ENCODE measurements around the gene AURKAIP1. TPM values are rescaled to one million over a fixed set of nuclear protein-coding genes. Genes with fewer than 3 reads are reported as not detected.

The AURKAIP1 gene
- total and polyA plus RNA-seq, 9 of the 15 experiments (the other 6 are each of a cell fraction or from before 2014, with no cell fraction given) = 7.8 to 478 (median 92.0) TPM

DNA sequence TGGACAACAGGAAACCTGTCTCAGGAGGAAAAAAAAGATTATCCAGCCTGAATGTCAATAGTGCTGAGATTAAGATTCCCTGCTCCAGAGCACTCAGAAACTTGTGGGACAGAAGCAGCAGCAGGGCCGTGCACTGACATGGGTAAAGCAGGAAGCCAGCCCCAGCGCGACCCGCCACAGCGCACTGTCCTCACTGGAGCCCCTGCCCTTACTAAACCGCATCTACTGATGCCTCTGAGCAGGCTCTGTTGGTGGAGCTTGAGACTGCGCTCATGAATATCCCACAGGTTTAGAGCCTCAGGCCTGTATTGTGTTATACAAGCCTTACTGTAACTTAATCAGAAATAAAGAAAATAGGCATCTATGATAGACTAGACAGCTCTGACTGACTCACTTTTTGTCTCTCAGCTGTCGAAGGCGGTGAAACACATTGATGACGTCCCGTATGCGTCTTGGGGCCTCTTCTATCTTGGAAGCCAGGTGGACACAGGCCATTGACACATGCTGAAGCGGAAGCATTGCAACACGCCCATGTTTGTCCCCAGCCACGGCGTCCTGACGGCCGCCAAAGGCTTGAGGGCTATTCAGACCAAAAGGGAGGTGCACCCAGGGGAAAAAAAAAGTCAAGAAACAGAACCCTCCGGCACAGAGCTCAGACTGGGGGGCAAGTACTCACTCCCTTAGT, 23.0 kb upstream of the AURKAIP1 start (continued):
- TF ChIP-seq, protein P1, sequence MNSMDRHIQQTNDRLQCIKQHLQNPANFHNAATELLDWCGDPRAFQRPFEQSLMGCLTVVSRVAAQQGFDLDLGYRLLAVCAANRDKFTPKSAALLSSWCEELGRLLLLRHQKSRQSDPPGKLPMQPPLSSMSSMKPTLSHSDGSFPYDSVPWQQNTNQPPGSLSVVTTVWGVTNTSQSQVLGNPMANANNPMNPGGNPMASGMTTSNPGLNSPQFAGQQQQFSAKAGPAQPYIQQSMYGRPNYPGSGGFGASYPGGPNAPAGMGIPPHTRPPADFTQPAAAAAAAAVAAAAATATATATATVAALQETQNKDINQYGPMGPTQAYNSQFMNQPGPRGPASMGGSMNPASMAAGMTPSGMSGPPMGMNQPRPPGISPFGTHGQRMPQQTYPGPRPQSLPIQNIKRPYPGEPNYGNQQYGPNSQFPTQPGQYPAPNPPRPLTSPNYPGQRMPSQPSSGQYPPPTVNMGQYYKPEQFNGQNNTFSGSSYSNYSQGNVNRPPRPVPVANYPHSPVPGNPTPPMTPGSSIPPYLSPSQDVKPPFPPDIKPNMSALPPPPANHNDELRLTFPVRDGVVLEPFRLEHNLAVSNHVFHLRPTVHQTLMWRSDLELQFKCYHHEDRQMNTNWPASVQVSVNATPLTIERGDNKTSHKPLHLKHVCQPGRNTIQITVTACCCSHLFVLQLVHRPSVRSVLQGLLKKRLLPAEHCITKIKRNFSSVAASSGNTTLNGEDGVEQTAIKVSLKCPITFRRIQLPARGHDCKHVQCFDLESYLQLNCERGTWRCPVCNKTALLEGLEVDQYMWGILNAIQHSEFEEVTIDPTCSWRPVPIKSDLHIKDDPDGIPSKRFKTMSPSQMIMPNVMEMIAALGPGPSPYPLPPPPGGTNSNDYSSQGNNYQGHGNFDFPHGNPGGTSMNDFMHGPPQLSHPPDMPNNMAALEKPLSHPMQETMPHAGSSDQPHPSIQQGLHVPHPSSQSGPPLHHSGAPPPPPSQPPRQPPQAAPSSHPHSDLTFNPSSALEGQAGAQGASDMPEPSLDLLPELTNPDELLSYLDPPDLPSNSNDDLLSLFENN (IDR thresholded peaks at IDR 0.05; ENCODE audit: low read depth in 2 of 2, low read length in 2 of 2) = no peak
- TF ChIP-seq, protein P2, sequence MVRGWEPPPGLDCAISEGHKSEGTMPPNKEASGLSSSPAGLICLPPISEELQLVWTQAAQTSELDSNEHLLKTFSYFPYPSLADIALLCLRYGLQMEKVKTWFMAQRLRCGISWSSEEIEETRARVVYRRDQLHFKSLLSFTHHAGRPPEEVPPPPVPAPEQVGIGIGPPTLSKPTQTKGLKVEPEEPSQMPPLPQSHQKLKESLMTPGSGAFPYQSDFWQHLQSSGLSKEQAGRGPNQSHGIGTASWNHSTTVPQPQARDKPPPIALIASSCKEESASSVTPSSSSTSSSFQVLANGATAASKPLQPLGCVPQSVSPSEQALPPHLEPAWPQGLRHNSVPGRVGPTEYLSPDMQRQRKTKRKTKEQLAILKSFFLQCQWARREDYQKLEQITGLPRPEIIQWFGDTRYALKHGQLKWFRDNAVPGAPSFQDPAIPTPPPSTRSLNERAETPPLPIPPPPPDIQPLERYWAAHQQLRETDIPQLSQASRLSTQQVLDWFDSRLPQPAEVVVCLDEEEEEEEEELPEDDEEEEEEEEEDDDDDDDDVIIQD (CRISPR knock-in tag; IDR thresholded peaks at IDR 0.05) = no peak
- TF ChIP-seq ZNF77 (CRISPR knock-in tag; IDR thresholded peaks at IDR 0.05) (no peak), E2F3 (CRISPR knock-in tag; IDR thresholded peaks at IDR 0.05) (no peak), ZNF354B (CRISPR knock-in tag; IDR thresholded peaks at IDR 0.05) (no peak), POLR2B (IDR thresholded peaks at IDR 0.05; ENCODE audit: low read depth, partially characterized antibody) (peak; percentile 54), EZH2 (IDR thresholded peaks at IDR 0.05; ENCODE audit: borderline replicate concordance, low read depth, low read length) (no peak), NCOA4 (IDR thresholded peaks at IDR 0.05; ENCODE audit: partially characterized antibody) (no peak), CBX5 (IDR thresholded peaks at IDR 0.05; ENCODE audit: borderline replicate concordance, low read depth) (no peak), ZNF589 (CRISPR knock-in tag; IDR thresholded peaks at IDR 0.05; ENCODE audit: low read depth) (no peak), MECOM (CRISPR knock-in tag; IDR thresholded peaks at IDR 0.05) (no peak), TRIM28 (IDR thresholded peaks at IDR 0.05) (no peak), CTBP1 (IDR thresholded peaks at IDR 0.05; ENCODE audit: borderline replicate concordance) (no peak), RBM34 (IDR thresholded peaks at IDR 0.05; ENCODE audit: borderline replicate concordance, insufficient read depth, low read length) (no peak), KLF16 (IDR thresholded peaks at IDR 0.05) (no peak), FOXP1 (CRISPR knock-in tag; IDR thresholded peaks at IDR 0.05) (peak; percentile 59), CBFA2T2 (conservative IDR thresholded peaks at IDR 0.05) (0 out of 2 replicates have a peak, but pooled peaks have one; percentile 26)
- TF ChIP-seq, protein P3, sequence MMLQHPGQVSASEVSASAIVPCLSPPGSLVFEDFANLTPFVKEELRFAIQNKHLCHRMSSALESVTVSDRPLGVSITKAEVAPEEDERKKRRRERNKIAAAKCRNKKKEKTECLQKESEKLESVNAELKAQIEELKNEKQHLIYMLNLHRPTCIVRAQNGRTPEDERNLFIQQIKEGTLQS (IDR thresholded peaks at IDR 0.05) = peak; percentile 59; the same call in 1 of the 2 replicates
- TF ChIP-seq, protein P3 (CRISPR knock-in tag; conservative IDR thresholded peaks at IDR 0.05) = no peak
- TF ChIP-seq, protein P4, sequence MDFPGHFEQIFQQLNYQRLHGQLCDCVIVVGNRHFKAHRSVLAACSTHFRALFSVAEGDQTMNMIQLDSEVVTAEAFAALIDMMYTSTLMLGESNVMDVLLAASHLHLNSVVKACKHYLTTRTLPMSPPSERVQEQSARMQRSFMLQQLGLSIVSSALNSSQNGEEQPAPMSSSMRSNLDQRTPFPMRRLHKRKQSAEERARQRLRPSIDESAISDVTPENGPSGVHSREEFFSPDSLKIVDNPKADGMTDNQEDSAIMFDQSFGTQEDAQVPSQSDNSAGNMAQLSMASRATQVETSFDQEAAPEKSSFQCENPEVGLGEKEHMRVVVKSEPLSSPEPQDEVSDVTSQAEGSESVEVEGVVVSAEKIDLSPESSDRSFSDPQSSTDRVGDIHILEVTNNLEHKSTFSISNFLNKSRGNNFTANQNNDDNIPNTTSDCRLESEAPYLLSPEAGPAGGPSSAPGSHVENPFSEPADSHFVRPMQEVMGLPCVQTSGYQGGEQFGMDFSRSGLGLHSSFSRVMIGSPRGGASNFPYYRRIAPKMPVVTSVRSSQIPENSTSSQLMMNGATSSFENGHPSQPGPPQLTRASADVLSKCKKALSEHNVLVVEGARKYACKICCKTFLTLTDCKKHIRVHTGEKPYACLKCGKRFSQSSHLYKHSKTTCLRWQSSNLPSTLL (IDR thresholded peaks at IDR 0.05) = no peak

Data from K562 (cell line).